H1 (cell line): ENCODE data around the gene GRIA3. TPM values are rescaled to one million over a fixed set of nuclear protein-coding genes. Genes with fewer than 3 reads are reported as not detected.

Experiments
- CTCF ChIA-PET: fragments of 300-600 bp; sonication (Branson Sonifier 250); formaldehyde crosslinking; loops from one replicate; lab custom pipeline; 2021; ENCODE audit not compliant: partially characterized antibody; lab: Charles Lee
- POLR2A ChIA-PET: fragments of 300-600 bp; sonication (Branson Sonifier 250); formaldehyde crosslinking; loops from one replicate; lab custom pipeline; 2021; ENCODE audit warnings: inconsistent platforms; ENCODE audit not compliant: partially characterized antibody; lab: Charles Lee
- DNase-seq, 2 experiments: peaks; one replicate each; pipeline versions ENCODE4 v3.0.0 to v3.0.0-alpha.2; 2010 to 2022; ENCODE audit warnings: low spot score in 2 of 2, low read depth in 1 of 2, mixed read lengths in 1 of 2
- FAIRE-seq: peaks from 2 replicates; lab custom pipeline; 2011; peaks lifted over from hg19 to GRCh38; lab: Jason Lieb, UNC
- H2AFZ ChIP-seq: 2 replicates; pipeline ENCODE4 v1.8.1; 2012; ENCODE audit warnings: low read length, inconsistent platforms
- H2AK5ac ChIP-seq: 2 replicates; pipeline ENCODE4 v1.6.1; 2013; ENCODE audit warnings: low read depth, low read length
- H2BK120ac ChIP-seq: replicated peaks from 2 replicates; pipeline ENCODE3; 2013; ENCODE audit warnings: low read depth, low read length, inconsistent platforms
- H2BK12ac ChIP-seq: 2 replicates; pipeline ENCODE4 v1.6.1; 2013; ENCODE audit warnings: low read depth, low read length
- H2BK15ac ChIP-seq: 2 replicates; pipeline ENCODE4 v1.6.1; 2013; ENCODE audit warnings: low read length
- H2BK20ac ChIP-seq: 2 replicates; pipeline ENCODE4 v1.6.1; 2013; ENCODE audit warnings: low read length
- H2BK5ac ChIP-seq: 2 replicates; pipeline ENCODE4 v1.6.1; 2013; ENCODE audit warnings: low read depth, low read length
- H3K14ac ChIP-seq: 2 replicates; pipeline ENCODE4 v1.6.1; 2013; ENCODE audit warnings: inconsistent platforms; ENCODE audit not compliant: insufficient read length
- H3K18ac ChIP-seq: 2 replicates; pipeline ENCODE4 v1.6.1; 2013; ENCODE audit warnings: low read length; ENCODE audit errors: extremely low read depth
- H3K23ac ChIP-seq: 2 replicates; pipeline ENCODE4 v1.6.1; 2013; ENCODE audit warnings: inconsistent platforms; ENCODE audit not compliant: insufficient read length
- H3K23me2 ChIP-seq: 2 replicates; pipeline ENCODE4 v1.6.1; 2013; ENCODE audit warnings: low read depth, low read length
- H3K27ac ChIP-seq: 2 replicates; pipeline ENCODE4 v1.6.1; 2011; ENCODE audit warnings: low read depth, low read length, inconsistent platforms
- H3K27me3 ChIP-seq, 4 experiments: replicated peaks in 1 of 4; 1 replicate in 1 of 4; 2 replicates in 3 of 4; pipeline versions ENCODE4 v1.6.1 to v1.8.1; 2011 to 2013; ENCODE audit warnings: low read length in 3 of 4, mild to moderate bottlenecking in 3 of 4, inconsistent platforms in 2 of 4, mixed read lengths in 2 of 4, moderate library complexity in 1 of 4; ENCODE audit not compliant: control insufficient read depth in 3 of 4, insufficient read depth in 3 of 4; ENCODE audit errors: extremely low read depth in 1 of 4
- H3K36me3 ChIP-seq, 4 experiments: 2 replicates each; pipeline versions ENCODE4 v1.6.1 to v1.8.1; 2011 to 2013; ENCODE audit warnings: mild to moderate bottlenecking in 4 of 4, low read length in 3 of 4, moderate library complexity in 2 of 4, control low read depth in 1 of 4, inconsistent platforms in 1 of 4; ENCODE audit not compliant: insufficient read depth in 4 of 4, control insufficient read depth in 2 of 4
- H3K4ac ChIP-seq: replicated peaks from 2 replicates; pipeline ENCODE3; 2013; ENCODE audit warnings: low read length, low read depth, mixed read lengths, inconsistent platforms; ENCODE audit not compliant: insufficient read length
- H3K4me1 ChIP-seq, 4 experiments: replicated peaks in 1 of 4; 1 replicate in 1 of 4; 2 replicates in 3 of 4; pipeline versions ENCODE4 v1.6.1 to v1.8.1; 2011 to 2013; ENCODE audit warnings: low read length in 3 of 4, inconsistent platforms in 2 of 4, mixed read lengths in 1 of 4; ENCODE audit not compliant: insufficient read depth in 4 of 4, control insufficient read depth in 3 of 4
- H3K4me2 ChIP-seq, 2 experiments: 2 replicates each; pipeline versions ENCODE4 v1.6.1 to v1.8.1; 2011 to 2013; ENCODE audit warnings: low read depth in 2 of 2, low read length in 2 of 2, control low read depth in 1 of 2, inconsistent platforms in 1 of 2, mild to moderate bottlenecking in 1 of 2; ENCODE audit not compliant: insufficient read depth in 1 of 2
- H3K4me3 ChIP-seq, 4 experiments: fragments of 200-600, 300-600 bp in 1 of 4; sonication (generic), shearing (Covaris generic), sonication (Bioruptor Twin) in 1 of 4; 2 replicates each; pipeline versions ENCODE4 v1.5.1 to v1.8.1; 2011 to 2016; ENCODE audit warnings: low read length in 4 of 4, low read depth in 3 of 4, control low read depth in 2 of 4, inconsistent platforms in 2 of 4, mild to moderate bottlenecking in 2 of 4, mixed read lengths in 1 of 4, moderate library complexity in 1 of 4; ENCODE audit not compliant: insufficient read depth in 2 of 4; ENCODE audit errors: extremely low read depth in 1 of 4
- H3K56ac ChIP-seq: replicated peaks from 2 replicates; pipeline ENCODE3; 2013; ENCODE audit warnings: low read depth, mild to moderate bottlenecking, mixed read lengths, low read length, inconsistent platforms; ENCODE audit not compliant: insufficient read length
- H3K79me1 ChIP-seq: 2 replicates; pipeline ENCODE4 v1.6.1; 2013; ENCODE audit warnings: low read depth, low read length, control low read depth
- H3K79me2 ChIP-seq, 2 experiments: 2 replicates each; pipeline versions ENCODE4 v1.6.1 to v1.8.1; 2012 to 2013; ENCODE audit warnings: low read length in 2 of 2, mild to moderate bottlenecking in 2 of 2, inconsistent platforms in 1 of 2; ENCODE audit not compliant: insufficient read depth in 2 of 2, control insufficient read depth in 1 of 2
- H3K9ac ChIP-seq, 4 experiments: replicated peaks in 1 of 4; 1 replicate in 1 of 4; 2 replicates in 3 of 4; pipeline versions ENCODE4 v1.6.1 to v1.8.1; 2011 to 2013; ENCODE audit warnings: low read depth in 3 of 4, low read length in 3 of 4, control low read depth in 2 of 4, mild to moderate bottlenecking in 2 of 4, moderate library complexity in 2 of 4, inconsistent platforms in 1 of 4; ENCODE audit errors: extremely low read depth in 1 of 4
- H3K9me3 ChIP-seq, 2 experiments: 2 replicates each; pipeline versions ENCODE4 v1.6.1 to v1.8.1; 2012 to 2013; ENCODE audit warnings: mild to moderate bottlenecking in 2 of 2, moderate library complexity in 2 of 2, control low read depth in 1 of 2, inconsistent platforms in 1 of 2, low read depth in 1 of 2, low read length in 1 of 2, mixed read lengths in 1 of 2; ENCODE audit not compliant: insufficient read depth in 2 of 2
- H4K20me1 ChIP-seq, 2 experiments: replicated peaks in 1 of 2; 2 replicates each; pipeline versions ENCODE3 to v1.8.1; 2011 to 2013; ENCODE audit warnings: inconsistent platforms in 2 of 2, low read length in 2 of 2, mild to moderate bottlenecking in 1 of 2; ENCODE audit not compliant: insufficient read depth in 2 of 2, control insufficient read depth in 1 of 2
- H4K5ac ChIP-seq: 2 replicates; pipeline ENCODE4 v1.6.1; 2013; ENCODE audit warnings: low read length, low read depth, mixed read lengths, inconsistent platforms; ENCODE audit not compliant: insufficient read length
- H4K8ac ChIP-seq: 2 replicates; pipeline ENCODE4 v1.8.0; 2013; ENCODE audit warnings: mild to moderate bottlenecking, moderate library complexity, low read length, inconsistent platforms; ENCODE audit not compliant: insufficient read depth; ENCODE audit errors: extremely low read depth
- H4K91ac ChIP-seq: replicated peaks from 2 replicates; pipeline ENCODE3; 2013; ENCODE audit warnings: low read length, mixed read lengths, inconsistent platforms; ENCODE audit not compliant: insufficient read length
- BACH1 ChIP-seq: IDR thresholded peaks from 2 replicates; pipeline ENCODE4 v1.6.1; 2012; ENCODE audit warnings: low read length, improper control_type of control experiment
- CTCF ChIP-seq, 3 experiments: IDR thresholded peaks; 1 replicate in 2 of 3; 2 replicates in 1 of 3; pipeline versions ENCODE4 v1.5.1 to v1.6.1; 2011; ENCODE audit warnings: low read length in 3 of 3, mild to moderate bottlenecking in 3 of 3, inconsistent platforms in 2 of 3, low read depth in 1 of 3, moderate library complexity in 1 of 3; ENCODE audit not compliant: insufficient read depth in 1 of 3; ENCODE audit errors: control extremely low read depth in 1 of 3
- RAD21 ChIP-seq, 2 experiments: IDR thresholded peaks in 1 of 2; conservative IDR thresholded peaks in 1 of 2; 2 replicates each; pipeline ENCODE4 v1.6.1; 2011; ENCODE audit warnings: low read depth in 2 of 2, low read length in 2 of 2, improper control_type of control experiment in 1 of 2, inconsistent platforms in 1 of 2, mild to moderate bottlenecking in 1 of 2, moderate library complexity in 1 of 2
- WGBS, 2 experiments: shearing (Covaris generic) in 1 of 2; methylation state at CpG; one replicate each; pipeline versions ENCODE4 v1.1.6 to v1.1.7; 2013 to 2015; ENCODE audit warnings: low lambda C conversion rate in 2 of 2, mixed read lengths in 2 of 2, inconsistent platforms in 1 of 2, low coverage in 1 of 2, missing lambda C conversion rate in 1 of 2; ENCODE audit not compliant: insufficient replicate concordance in 2 of 2, insufficient coverage in 1 of 2, insufficient read length in 1 of 2; ENCODE audit errors: extremely low coverage in 1 of 2, missing lambda C conversion rate in 1 of 2; 5-methylcytosine and 5-hydroxymethylcytosine counted together
- polyA plus RNA-seq, 7 experiments: library from polyadenylated mRNA; depleted of rRNA in 3 of 7; stranded (reverse) in 5 of 7; unstranded in 2 of 7; fragments of >200 nt in 5 of 7; fragments of 200-250 nt in 2 of 7; gene quantifications; 1 replicate in 5 of 7; 2 replicates in 1 of 7; 4 replicates in 1 of 7; pipeline versions ENCODE4 v1.2.1 to v1.2.3, GENCODE V29; 2011 to 2013; ENCODE audit warnings: missing spikeins in 2 of 7, mixed read lengths in 2 of 7
- total RNA-seq: library from RNA; stranded (reverse); fragmentation: NEBNext Ultra II Directional; extraction: Animal tissue kit (Norgen Biotek cat#: 25700); gene quantifications from 2 replicates; pipeline ENCODE4 v1.2.1, GENCODE V29; 2021

Gene GRIA3
- total and polyA plus RNA-seq, 2 of the 8 experiments (the other 6 are each of a cell fraction or from before 2014, with no cell fraction given) = 2.6 to 3.0 TPM

GRCh38 chrX:123203772-123204171, 19.7 kb downstream of the GRIA3 start:
- POLR2A ChIA-PET = no interaction called here
- H2AK5ac ChIP-seq = no peak overlapping the region
- H3K4me3 ChIP-seq = no peak overlapping the region
- H3K27ac ChIP-seq = no peak overlapping the region
- WGBS, 2 experiments = 87% methylated on average over 3 of the region's 3 CpGs; no CpG with 5 or more reads in 1 of the 2 experiments
- no peaks in the 10 kb centered on the region for H3K9me3 ChIP-seq
- no peak overlapping the region for H2BK20ac ChIP-seq
- H3K4me1 ChIP-seq = no peaks in the 10 kb centered on the region
- no peak overlapping the region for H3K23ac ChIP-seq
- no peak overlapping the region for H2BK120ac ChIP-seq
- H3K4me2 ChIP-seq = no peak overlapping the region
- H4K91ac ChIP-seq = no peak overlapping the region
- DNase-seq (no peak), FAIRE-seq (no peak)
- H3K18ac ChIP-seq = no peak overlapping the region
- H3K14ac ChIP-seq = no peak overlapping the region
- no peaks in the 10 kb centered on the region for H3K36me3 ChIP-seq
- H3K79me2 ChIP-seq = no peaks in the 10 kb centered on the region
- H4K5ac ChIP-seq = no peak overlapping the region
- no peak overlapping the region for H2BK12ac ChIP-seq
- no peak overlapping the region for H2BK15ac ChIP-seq
- TF ChIP-seq CTCF (IDR thresholded peaks at IDR 0.05; ENCODE audit: control extremely low read depth in 1 of 3, insufficient read depth in 1 of 3, low read depth in 1 of 3, low read length in 3 of 3) (peak in 1 of 3 experiments; percentile 15; a peak in 2 of 4 replicates), RAD21 (IDR thresholded peaks at IDR 0.05 in 1 of 2, conservative IDR thresholded peaks at IDR 0.05 in 1 of 2; ENCODE audit: low read depth in 2 of 2, low read length in 2 of 2) (0 out of 4 replicates have a peak, but pooled peaks of 1 of the 2 experiments have one; percentile 7), BACH1 (no peak)
- H2AFZ ChIP-seq = no peak overlapping the region
- H4K20me1 ChIP-seq = no peaks in the 10 kb centered on the region
- no peaks in the 10 kb centered on the region for H3K27me3 ChIP-seq
- H3K9ac ChIP-seq = no peak overlapping the region
- CTCF ChIA-PET = interaction anchor here (0.9 to 3.5 kb wide), 9 partner anchors 9 to 220 kb away, joined by 3 to 22 read pairs (median 5); no protein-coding TSS in a partner anchor
- H3K56ac ChIP-seq = no peak overlapping the region
- no peak overlapping the region for H3K4ac ChIP-seq
- no peaks in the 10 kb centered on the region for H3K79me1 ChIP-seq
- no peaks in the 10 kb centered on the region for H3K23me2 ChIP-seq
- H4K8ac ChIP-seq = no peak overlapping the region
- no peak overlapping the region for H2BK5ac ChIP-seq
